HG03280 (cell line): ENCODE data around the gene TRIM66.
A peak's percentile ranks its signal among the peaks of the same experiment; 100 is the strongest.
"Not testable (repeated sequence)": the region's sequence is repeated elsewhere in the genome, so short reads cannot be mapped to it uniquely, and the experiment has no call there.

Source experiments
- ATAC-seq: cut with Tn5 transposase; IDR thresholded peaks from one replicate; pipeline ENCODE4 v1.9.1; 2021; ENCODE audit warnings: mild to moderate bottlenecking, moderate library complexity; ENCODE audit not compliant: unreplicated experiment

Gene TRIM66

DNA sequence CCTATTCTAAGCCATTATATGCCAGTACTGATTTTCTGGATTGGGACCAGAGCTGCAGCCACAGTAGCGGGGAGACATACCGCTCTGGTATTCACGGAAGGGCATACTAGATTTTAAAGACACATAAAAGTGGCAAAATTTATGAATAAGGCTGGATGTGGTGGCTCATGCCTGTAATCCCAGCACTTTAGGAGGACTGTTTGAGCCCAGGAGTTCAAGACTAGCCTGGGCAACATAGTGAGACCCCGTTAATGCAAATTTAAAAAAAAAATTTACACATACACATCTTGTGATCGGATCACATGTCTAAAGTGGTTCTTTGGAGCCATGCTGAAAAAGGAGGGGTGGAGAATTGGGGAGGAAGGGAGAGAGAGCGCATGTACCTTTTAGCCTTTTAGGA is 9.1 kb upstream of the TRIM66 start:
- no peak for ATAC-seq

DNA sequence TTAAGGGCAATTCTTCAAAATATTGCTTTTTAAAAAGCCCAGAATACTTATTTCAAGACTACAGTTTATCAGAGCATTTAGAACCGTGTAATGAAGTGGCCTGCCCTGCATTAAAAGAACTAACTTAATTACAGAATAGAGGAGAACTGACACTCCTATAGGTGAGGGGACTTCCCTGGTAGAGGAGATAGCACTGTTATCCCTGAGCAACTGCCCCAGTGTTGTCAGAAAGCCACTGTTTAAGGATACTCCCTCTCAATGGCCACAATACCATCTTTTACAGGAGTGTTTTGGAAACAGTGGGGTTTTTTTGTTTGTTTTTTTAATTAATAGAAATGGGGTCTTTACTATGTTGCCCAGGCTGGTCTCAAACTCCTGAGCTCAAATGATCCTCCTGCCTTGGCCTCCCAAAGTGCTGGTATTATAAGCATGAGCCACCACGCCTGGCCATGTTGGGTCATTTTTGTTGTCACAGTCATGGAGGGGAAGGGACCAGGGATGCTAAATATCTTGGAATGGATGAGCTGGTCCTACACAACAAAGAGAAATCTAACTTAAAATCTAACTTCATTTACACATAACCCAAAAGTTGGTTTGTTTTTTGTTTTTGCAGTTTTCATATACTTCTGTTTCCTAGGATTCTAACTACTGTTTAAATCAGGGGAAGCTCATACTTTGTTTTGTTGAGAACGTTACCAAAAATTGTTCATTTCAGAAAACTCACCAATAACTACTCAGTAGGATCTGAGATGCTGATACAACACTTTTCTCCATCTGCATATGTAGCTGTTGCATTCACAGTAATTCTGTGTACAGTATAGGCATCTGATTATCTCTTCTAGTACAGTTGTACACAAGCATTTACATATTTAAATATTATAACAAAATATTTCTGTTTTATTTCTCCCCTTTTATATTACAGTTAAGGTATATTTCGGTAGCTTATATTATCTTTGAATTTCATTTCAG is 8.2 kb upstream of the TRIM66 start:
- ATAC-seq = no peak

DNA sequence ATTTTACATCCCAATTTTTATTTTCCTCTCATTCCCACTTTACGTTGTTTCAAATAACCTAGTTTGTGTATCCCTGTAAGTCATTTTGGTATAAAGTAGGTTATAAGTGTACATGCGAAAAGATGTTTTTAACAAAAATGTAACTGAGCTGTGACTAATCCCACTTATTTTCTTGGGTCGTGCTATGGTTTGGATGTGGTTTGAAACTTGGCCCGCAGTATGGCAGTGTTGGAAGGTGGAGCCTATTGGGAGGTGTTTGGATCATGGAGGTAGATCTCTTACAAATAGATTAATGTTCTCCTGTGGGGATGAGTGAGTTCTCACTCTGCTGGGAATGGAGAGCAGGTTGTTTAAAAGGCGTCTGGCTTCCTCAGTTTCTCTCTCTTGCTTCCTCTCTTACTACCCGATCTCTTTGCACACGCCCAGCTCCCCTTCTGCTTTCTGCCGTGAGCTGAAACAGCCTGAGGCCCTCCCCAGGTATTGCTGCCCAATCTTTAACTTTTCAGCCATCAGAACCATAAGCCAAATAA is 7.3 kb upstream of the TRIM66 start:
- ATAC-seq = no peak

DNA sequence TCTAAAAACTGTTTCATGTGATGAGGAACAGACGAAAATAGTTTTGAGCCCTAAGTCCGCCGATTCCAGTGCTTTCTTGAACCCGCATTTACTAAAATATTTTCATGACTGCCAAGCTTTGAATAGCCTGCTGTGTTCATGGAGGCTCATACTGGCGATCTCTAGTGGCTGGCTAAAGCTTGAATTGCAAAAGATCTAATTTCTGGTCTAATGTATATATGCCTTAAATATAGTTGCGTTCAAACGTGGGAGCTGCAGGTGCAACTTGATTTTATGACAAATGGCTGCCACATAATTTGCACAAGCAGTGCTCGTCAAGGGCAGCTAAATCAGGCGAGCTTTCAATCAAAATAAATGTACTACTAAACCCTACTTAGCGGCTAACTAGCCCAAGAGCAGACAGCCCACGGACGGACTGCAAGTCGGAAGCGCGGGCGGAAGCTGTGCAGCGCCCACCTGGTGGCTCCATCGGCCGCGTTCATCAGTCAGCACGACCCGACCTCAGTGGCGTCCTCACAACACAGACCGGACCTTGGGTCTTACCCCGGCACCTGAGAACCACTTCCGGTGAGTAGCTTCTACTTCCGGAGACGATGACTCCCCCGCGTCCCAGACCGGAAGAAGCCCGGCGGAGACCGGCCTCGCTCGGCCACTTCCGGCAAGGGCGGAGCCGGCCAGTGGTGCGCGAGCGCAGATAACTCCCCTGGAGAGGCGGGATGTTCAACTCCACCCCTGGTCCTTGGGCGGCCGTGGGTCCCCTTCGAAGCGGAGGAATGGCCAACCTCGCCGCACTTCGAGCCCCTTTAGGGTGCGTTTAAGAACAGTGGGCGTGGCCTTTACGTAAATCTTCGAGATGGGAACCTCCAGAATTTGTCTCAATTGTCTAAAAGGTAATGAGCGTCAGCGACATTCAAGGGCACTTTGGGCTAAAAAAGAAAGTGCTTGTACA is 6.2 kb upstream of the TRIM66 start:
- ATAC-seq = peak; percentile 95

DNA sequence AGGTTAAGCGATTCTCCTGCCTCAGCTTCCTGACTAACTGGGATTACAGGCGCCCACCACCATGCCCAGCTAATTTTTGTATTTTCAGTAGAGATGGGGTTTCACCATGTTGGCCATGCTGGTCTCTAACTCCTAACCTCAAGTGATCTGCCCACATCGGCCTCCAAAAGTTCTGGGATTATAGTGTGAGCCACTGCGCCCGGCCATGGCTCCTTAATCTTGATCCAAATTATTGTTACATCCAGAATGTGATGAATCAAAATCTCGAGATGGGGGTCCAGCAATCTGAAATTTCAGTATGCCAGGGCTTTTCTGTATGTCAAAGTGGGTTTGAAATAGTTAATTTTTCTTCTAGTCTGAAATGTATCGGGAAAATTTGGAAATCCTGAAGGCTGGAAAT is 3.9 kb upstream of the TRIM66 start:
- no peak for ATAC-seq

DNA sequence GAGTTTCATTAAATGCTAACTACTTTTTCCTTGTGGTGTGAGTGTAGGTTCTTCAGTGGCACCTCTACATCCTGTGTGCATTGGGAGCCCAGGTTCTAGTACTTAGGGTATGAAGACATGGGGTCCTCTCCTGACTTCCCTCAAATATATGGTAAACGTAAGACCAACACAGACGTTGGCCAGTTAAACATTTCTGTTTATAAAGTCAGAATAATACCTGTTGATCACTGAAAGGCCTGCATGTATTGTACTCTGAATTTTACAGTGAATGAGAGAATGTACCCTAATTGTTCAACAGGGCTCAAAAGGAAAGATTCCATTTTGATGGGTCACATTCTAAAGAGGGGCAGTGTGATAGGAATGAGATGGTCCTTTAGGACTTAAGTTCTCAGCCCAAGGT is 3.4 kb upstream of the TRIM66 start:
- no peak for ATAC-seq

DNA sequence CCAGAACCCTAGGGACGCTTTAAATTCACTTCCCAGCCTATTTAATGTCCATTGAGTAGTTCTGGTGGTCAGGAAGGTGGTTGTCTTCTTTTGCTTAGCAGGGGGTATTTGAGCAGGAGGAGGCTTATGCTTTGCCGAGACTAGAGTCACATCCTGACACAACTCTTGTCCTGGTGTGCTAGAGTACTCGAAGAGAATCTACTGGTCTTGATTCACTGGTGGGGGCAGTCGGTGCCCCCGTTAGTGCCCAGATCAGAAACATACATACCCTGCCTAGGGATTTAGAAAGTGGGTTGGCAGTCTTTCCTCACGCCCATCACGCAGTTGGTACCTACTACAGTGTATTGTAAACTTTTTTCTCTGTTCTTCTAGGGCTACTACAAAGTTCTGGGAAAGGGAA is 2.8 kb upstream of the TRIM66 start:
- no peak for ATAC-seq

DNA sequence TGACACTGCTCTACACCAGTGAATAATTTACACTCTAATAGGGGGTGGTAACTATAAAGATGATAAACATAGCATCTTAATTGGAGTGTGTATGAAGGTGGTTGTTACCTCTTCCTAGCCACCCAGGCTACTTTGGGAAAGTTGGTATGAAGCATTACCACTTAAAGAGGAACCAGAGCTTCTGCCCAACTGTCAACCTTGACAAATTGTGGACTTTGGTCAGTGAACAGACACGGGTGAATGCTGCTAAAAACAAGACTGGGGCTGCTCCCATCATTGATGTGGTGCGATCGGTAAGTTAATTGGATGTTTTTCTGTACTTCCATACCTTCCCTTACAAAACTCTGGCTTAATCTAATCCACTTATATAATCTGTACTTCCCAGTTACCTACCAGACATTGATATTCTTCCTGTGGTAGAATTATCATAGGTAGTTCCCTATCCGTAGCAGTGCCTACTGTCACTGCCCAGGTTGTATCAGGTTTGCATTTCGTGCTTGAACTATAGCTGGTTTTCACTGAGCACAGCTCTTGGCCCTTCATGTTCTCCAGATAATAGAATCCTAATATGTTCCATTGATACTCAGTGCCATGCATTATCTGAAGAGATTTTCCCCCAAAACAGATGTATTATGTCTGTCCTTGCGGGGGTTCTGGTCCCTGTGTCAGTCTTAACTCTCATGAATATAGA is 2.3 kb upstream of the TRIM66 start:
- no peak for ATAC-seq

DNA sequence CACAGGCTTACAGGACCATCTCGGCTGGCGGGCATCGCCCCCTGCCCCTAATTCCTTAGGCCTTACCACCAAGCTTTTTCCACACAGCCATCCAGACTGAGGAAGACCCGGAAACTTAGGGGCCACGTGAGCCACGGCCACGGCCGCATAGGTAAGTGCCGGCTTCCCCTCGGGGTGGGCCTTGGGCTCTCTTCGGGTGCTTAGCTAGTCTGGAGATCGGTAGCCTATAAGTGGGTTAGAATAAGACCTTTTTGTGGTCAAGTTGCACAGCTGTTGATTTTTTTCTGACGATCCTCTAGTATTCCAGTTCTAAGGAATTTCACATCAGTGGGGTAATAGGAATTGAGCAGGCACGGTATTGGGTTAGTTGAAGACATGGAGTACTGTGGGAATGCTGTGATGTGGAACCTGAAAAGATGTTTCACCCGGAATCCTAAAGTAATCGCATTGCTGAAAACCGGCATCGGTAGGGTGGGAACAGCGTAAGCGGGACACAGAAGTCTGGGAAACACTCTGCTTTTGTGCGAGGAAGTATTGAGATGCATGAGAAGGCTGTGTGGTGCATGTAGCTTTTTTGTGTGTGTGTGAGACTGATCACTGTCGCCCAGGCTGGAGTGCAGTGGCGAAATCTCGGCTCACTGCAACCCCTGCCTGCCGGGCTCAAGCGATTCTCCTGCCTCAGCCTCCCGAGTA is 796 bp upstream of the TRIM66 start:
- ATAC-seq = no peak

DNA sequence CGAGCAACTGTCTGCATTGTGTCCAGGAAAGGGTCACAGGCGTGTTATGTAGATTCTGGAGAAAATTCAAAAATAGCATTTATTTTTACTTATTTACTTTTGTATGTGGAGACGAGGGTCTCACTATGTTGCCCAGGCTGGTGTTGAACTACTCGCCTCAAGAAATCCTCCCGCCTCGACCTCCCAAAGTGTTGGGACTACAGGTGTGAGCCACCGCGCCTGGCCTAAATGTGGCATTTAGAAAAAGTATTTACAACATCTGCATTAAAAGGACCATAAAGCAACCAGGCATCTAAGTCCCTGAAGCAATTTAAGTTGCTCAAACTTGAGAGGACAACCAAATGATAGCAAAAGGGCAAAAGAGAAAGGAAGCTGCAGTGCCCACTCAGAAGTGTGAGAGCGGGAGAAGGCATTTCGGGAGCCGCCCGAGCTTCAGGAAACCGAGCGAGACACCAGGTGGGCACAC is 595 bp downstream of the TRIM66 start:
- no peak for ATAC-seq

DNA sequence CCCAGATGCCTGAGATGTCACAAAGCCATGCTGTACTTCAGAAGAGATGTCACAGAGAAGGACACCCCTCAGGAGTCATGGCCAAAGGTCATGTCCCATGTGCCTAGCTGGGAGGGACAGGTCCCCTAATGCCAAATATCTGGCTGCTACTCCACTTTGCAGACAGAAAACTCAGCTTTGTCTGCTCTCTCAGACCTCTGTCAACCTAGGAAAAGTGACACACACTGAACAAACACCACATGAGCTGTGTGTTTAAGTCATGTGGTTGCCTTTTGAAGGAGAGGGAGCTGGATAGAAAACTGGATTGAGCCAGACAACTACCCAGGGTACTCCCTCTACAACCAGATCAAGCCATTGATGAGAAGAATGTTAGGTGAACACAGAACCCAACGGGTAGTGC is 3.5 kb downstream of the TRIM66 start:
- no peak for ATAC-seq

DNA sequence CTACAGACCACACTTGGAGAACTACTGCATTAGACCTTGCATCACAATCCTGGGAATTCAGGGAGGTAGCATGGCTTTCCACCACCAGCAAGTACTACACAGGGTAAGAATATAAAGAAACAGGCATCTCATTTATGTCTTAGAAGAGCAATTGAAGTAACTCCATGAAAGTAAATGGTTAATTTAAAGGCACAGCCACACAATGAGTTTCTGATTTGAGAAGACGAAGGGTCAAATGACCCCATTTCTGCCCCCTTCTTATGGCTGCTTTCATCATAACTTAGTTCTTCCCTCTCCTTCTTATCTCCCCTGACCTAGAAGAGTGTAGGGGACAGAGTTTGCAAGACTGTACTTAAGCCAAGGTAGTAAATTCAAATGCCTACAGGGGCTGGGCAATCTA is 6.0 kb downstream of the TRIM66 start:
- no peak for ATAC-seq

DNA sequence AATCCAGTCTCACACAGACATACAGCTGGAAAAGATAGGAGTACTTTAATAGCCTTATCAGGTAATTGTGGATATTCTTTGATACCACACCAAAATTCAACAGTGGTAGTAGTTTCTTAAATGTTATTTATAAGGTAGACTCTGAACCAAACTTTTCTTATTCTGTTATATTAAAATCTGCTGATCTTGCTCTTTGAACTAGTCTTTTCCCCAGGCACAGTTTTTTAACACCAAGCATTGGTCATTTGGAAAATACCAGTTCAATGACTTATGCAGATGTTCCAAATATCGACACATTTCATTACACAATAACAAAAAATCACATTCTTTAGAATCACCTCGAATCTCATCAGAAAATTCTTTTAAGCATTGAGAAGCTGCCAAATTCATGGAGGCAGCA is 7.6 kb downstream of the TRIM66 start:
- ATAC-seq = no peak

DNA sequence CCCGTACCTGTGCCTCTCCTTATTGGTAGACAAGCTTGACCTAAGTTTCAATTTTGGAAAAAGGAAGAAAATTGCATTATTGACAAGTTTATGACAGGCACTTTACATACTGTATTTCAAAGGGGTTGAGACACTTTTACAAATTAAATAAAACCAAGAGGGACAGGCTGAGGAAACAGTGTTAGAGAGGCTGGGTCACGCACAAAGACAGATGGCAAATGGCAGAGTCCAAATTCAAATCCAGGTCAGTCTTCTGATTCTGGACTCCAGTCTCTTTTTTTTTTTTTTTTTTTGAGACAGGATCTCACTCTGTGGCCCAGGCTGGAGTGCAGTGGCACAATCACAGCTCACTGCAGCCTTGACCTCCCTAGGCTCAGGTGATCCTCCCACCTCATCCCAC is 10.1 kb downstream of the TRIM66 start:
- no peak for ATAC-seq

DNA sequence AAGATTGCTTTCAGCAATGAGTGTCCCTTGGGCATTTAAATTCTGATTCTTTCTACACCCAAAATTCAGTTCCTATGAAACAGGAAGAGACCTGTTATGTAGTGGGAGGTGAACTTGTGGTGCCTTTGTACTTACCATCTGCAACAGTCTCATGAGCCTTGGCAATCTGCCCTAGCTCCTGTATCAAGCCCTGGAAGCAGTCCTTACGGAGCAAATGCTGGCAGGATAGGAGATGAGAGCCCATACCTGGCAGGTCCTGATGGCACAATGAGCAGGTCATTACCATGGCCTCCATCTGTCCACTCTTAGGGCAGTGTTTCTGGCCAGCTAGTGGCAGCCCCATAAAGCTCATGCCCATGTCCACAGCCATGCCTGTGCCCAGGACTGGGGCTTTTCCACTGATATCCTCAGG is 10.8 kb downstream of the TRIM66 start:
- no peak for ATAC-seq

DNA sequence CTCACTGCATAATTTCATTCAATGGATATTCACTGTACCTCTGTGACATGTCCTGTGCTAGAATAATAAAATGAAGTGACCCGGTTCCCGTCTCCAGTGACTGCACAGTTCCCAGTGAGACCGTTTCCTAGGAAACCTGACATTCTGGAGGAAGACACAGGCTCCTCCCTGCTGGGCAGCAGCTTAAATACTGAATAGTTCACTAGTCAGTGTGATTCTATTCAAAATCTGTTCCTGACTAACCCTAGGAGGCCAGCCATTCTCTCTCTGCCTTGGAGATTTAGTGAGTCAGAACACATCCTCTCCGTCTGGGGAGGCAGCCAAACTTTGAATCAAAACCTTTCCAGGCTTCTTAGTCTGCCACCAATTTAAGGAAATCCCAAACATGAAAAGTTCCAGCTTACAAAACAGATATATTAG is 11.3 kb downstream of the TRIM66 start:
- ATAC-seq = no peak

DNA sequence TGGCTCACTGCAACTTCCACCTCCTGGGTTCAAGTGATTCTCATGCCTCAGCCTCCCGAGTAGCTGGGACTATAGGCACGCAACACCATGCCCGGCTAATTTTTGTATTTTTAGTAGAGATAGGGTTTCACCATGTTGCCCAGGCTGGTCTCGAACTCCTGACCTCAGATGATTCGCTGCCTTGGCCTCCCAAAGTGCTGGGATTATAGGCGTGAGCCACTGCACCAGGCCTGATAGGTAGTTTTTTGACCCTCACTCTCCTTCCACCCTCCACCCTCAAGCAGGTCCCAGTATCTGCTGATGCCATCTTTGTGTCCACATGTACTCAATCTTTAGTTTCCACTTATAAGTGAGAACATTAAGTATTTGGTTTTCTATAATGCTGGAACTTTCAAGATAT is 12.4 kb downstream of the TRIM66 start:
- ATAC-seq = not testable (repeated sequence)

DNA sequence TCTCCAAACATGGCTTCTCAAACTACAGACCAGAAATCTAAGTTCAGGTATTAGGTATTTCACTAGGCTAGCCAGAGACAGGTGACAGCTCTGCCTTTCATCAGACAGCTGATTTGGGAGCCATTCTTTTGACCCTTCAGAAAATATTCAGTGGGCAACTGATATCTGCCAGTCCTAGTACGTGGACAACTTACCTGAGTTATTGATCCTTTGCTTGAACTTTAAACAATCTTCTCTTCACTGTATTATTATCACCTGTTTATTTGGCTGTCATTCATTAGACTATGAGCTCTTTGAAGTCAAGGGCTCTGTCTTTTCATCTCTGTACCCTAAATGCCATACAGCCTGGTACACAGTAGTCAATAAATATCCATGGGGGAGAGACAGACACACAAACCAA is 17.2 kb downstream of the TRIM66 start:
- no peak for ATAC-seq

DNA sequence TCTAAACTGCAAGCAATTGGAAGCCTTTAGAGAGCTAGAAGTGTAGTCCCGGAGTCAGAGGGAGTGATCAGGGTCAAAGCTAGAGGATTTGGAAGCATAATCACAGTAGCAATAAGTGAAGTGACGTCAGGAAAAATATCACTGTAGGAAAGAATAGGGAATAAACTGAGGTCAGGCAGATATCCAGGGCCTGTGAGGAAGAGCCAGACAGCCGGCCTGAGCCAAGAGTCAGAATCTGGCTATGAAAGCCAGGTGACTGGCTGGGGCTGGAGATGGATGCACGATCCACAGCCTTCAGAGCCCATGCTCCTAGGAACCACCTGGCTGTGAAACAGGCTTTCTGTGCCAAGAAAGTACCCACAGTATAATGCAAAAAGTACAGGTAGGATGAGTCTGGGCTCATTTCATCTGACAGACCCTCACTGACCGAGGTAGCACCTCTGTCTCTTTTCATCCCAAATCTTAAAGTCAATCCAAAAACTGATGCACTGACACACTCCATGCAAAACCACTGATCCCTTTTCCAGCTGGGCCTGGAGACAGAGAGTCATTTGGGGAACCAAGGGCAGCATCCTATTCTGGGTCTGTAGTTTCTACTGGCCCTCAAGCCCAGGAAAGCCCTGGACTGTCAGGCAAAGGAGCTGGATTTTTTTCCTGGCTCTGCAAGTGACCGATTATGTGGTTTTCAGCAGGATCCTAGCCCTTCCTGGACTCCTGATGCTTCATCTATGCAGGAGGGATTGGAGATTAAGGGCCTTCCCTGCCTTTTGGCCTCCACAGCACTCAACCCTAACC is 21.3 kb downstream of the TRIM66 start:
- ATAC-seq = no peak
